ENCODE results near the gene SETMAR.

Gene SETMAR

GRCh38 chr3:4355401-4356219, 52.4 kb downstream of the SETMAR start:
- DNase-seq = no peak

GRCh38 chr3:4356220-4356540, 53.0 kb downstream of the SETMAR start:
- DNase-seq = no peak

GRCh38 chr3:4356546-4357410, 53.6 kb downstream of the SETMAR start:
- DNase-seq = no peak

- DNase-seq = no peak
Observed at GRCh38 chr3:4358273-4358672, 55.1 kb downstream of the SETMAR start.

GRCh38 chr3:4359805-4360502, 56.8 kb downstream of the SETMAR start:
- no peak for DNase-seq

- no peak for DNase-seq
Observed at GRCh38 chr3:4360817-4361216, 57.6 kb downstream of the SETMAR start.

GRCh38 chr3:4362523-4362922, 59.4 kb downstream of the SETMAR start:
- DNase-seq = no peak

All from fibroblast of skin of right quadriceps (primary cell).